ENCODE results near the gene TMEM163.

GRCh38 chr2:134413430-134413829 lies 305.4 kb downstream of the TMEM163 start:
- no peak for TF ChIP-seq POLR2A (IDR thresholded peaks at IDR 0.05)
- TF ChIP-seq CTCF (IDR thresholded peaks at IDR 0.05), result no peak
